Stimulated activated CD8-positive, alpha-beta memory T cell treated with anti-CD3 and anti-CD28 coated beads, Interleukin-4, amount 100 ng/mL, for 48 hours (primary cell): ENCODE data around the gene GSTM5.
"Not testable (repeated sequence)": the region's sequence is repeated elsewhere in the genome, so short reads cannot be mapped to it uniquely, and the experiment has no call there.

ENCODE experiments used
- DNase-seq: peaks from one replicate; pipeline ENCODE4 v3.0.0-alpha.2; 2020

Gene GSTM5

DNA sequence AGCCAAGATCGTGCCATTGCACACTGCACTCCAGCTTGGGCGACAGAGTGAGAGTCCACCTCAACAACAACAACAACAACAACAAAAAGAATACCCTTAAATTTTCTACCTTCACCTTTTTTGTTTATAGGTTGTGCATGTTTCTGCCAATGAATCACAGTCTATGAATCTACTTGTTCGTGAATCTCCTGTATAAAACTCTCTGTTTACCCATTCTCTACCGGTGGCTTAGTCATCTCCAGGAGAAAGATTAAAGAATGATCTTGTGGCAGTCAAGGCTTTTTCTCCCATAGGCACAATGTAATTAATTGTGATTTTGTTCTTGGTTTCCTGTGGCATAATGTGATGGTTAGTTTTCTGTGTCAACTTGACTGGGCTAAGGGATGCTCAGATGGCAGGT is 14.2 kb upstream of the GSTM5 start:
- not testable (repeated sequence) for DNase-seq

DNA sequence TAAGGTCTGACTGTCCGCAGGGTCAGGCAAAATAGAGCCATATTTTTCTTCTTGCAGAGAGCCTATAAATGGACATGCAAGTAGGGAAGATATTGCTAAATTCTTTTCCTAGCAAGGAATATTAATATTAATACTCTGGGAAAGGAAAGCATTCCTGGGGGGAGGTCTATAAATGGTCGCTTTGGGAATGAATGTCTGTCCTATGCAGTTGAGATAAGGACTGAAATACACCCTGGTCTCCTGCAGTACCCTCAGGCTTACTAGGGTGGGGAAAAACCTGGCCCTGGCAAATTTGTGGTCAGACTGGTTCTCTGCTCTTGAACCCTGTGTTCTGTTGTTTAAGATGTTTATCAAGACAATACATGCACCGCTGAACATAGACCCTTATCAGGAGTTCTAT is 9.1 kb upstream of the GSTM5 start:
- not testable (repeated sequence) for DNase-seq

GRCh38 chr1:109704173-109704572 is 7.9 kb upstream of the GSTM5 start:
- no peak for DNase-seq

GRCh38 chr1:109705411-109705810 is 6.6 kb upstream of the GSTM5 start:
- no peak for DNase-seq

- DNase-seq: not testable (repeated sequence)
These were observed 3.1 kb upstream of the GSTM5 start for GRCh38 chr1:109708949-109709348.

DNA sequence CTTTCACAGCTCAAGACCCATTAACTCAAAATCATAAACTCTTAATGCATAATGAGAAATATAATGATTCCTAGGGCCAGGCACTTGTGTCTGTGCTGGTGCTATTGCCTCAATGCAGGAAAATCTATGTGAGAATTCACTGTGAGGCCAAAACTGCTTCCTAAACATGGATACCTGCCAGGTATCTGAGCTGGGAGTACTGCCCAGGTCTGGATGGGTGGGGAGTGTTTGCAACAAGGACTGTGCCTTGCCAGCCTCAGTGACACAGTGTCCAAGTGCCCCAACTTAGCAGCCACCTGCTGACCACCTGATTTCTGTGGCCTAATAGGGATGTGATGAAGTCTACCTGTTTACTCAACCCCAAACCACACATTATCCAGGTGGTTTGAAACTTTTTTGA is 2.2 kb upstream of the GSTM5 start:
- not testable (repeated sequence) for DNase-seq

- no peak for DNase-seq
These were observed 342 bp downstream of the GSTM5 start for GRCh38 chr1:109712321-109712864.

DNA sequence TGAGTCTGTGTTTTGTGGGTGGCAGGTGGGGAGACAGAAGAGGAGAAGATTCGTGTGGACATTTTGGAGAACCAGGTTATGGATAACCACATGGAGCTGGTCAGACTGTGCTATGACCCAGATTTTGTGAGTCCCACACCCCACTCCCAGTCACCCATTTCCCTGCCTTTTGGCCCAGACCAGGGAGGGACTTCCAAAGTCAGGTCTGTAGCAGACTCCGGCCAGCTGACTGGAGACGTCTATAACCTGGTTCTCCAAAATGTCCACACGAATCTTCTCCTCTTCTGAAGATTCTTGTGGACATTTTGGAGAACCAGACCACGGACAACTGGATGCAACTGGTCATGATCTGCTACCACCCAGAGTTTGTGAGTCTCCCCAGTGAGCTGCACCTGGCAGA is 1.6 kb downstream of the GSTM5 start:
- DNase-seq: no peak

DNA sequence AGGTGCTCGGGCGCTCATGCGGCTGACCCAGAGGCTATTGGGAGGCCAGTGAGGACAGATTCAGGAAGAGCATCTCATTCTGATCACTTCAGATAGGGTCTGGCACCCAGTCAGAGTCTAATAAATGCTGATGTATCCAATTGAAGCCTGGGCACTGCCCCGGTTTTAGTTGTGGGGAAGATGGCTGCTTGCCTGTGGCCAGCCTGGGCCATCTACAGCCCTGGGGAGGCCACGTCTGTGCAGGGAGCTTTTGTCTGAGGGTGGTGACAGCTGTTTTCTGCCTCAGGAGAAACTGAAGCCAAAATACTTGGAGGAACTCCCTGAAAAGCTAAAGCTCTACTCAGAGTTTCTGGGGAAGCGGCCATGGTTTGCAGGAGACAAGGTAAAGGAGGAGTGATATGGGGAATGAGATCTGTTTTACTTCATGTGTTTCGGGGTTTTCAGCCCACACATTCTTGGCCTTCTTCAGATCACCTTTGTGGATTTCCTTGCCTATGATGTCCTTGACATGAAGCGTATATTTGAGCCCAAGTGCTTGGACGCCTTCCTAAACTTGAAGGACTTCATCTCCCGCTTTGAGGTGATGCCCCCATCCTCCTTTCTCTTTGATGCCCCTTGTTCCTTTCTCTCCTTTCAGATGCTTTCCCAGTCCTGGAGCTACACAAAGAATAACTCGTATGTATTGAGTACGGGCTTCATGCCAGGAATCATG is 2.8 kb downstream of the GSTM5 start:
- DNase-seq: no peak

DNA sequence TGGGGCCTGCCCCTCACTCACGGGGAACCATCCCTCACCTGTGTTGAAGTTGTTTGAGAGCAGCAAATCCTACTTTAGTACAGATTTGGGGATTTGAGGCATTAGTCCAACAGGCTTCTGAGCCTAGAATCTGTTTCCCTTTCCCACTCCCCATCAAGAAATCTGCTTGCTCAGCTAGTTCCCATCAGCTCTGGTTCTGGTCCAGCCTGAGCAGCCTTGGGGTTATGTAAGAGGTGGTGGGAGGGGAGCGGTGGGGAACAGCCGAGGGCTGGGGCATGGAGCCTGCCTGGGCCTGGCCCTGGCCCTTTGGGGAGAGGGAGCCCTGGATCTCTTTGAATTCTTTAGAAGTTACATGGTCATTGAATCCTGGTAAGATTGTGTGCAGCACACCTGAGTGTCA is 4.1 kb downstream of the GSTM5 start:
- DNase-seq: no peak

GRCh38 chr1:109716570-109717090 is 4.6 kb downstream of the GSTM5 start:
- no peak for DNase-seq

- no peak for DNase-seq
These were observed 5.7 kb downstream of the GSTM5 start for GRCh38 chr1:109717729-109718128.

GRCh38 chr1:109718495-109718894 is 6.4 kb downstream of the GSTM5 start:
- DNase-seq: no peak

DNA sequence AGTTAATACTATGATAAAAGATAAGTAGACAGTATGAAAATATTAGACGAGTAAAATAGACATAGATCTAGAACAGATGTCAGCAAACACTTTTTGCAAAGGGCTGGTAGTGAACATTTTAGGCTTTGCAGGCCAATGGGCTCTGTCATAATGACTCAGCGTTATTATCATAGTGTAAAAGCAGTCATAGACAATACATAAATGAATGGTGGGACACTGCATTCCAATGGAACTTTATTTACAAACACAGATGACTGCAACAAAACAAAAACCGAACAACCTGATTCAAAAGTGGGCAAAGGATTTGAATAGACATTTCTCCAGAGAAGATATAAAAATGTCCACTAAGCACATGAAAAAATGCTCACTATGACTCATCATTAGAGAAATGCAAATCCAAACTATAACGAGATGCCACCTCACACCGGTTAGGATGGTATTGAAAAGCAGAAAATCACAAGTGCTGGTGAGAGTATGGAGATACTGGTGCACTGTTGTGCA is 7.3 kb downstream of the GSTM5 start:
- DNase-seq: no peak

- DNase-seq: no peak
These were observed 9.0 kb downstream of the GSTM5 start for GRCh38 chr1:109721042-109721441.

GRCh38 chr1:109721971-109722370 is 9.9 kb downstream of the GSTM5 start:
- DNase-seq: no peak

DNA sequence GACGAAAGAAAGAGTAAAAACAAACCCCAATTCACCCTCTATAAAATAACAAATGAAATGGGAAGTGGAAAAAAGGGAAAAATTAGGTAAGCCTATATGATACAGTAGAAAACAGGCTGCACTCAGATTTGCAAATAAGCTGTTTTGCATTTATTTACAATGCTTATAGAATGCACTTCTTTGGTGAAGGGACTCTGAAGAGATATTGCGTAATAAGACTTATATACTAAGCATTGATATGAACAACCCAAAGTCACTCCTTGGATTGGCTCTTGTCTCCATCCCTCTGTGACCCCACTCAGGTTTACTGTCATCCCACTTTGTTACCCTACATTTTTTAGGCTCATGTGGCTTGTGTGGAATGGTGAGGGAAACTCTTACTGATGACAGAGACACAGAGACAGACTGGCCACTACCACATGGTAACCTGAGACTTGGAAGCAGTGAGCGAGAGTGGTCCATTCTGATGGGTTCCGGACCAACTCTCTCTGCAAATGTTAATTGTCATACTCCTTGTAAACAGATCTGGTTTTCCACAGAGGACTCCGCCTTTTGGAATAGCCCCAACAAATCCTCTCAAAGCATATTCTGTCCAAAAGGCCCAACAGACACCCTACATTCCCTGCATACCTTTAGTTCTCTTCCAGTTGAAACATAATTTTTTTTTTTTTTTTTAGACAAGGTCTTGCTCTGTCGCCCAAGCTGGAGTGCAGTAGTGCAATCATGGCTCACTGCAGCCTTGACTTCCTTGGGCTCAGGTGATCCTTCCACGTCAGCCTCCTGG is 11.0 kb downstream of the GSTM5 start:
- DNase-seq: no peak

DNA sequence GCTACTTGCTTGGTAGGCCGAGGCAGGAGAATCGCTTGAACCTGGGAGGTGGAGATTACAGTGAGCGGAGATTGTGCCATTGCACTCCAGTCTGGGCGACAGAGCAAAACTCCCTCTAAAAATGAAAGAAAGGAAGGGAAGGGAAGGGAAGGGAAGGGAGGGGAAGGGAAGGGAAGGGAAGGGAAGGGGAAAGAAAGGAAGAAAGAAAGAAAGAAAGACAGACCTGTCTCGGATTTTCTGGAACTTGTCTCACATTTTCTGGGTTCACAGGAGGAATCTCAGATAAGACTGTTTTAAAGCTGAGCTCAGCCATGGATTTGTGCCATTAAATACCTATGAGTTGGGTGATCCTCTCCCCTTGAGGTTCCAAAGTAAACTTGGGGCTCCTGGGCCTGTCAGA is 12.9 kb downstream of the GSTM5 start:
- DNase-seq: no peak

GRCh38 chr1:109725510-109725909 is 13.5 kb downstream of the GSTM5 start:
- no peak for DNase-seq

DNA sequence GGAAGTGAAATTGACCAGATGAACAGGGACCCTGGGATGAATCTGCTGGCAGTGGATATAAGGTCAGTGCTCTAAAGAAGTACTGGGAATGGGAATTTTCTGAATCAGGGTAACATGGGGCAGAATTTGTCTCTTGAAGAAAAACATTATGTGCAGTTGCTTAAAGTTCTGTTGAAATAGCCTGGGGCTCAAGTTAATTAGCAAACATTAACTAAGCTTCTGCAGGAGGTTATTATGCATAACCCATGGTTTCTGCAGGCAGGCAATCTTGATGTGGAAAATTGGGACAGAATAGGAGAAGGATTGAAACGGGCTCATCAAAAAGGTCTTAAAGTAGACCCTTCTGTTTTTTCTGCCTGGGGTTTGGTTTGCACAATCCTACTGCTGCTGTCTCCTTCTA is 14.0 kb downstream of the GSTM5 start:
- DNase-seq: no peak

GRCh38 chr1:109726728-109727373 is 14.8 kb downstream of the GSTM5 start:
- no peak for DNase-seq

- DNase-seq: no peak
These were observed 16.8 kb downstream of the GSTM5 start for GRCh38 chr1:109728870-109729269.

GRCh38 chr1:109730666-109731065 is 18.6 kb downstream of the GSTM5 start:
- DNase-seq: no peak
